CD4-positive, alpha-beta T cell (primary cell): ENCODE results near the gene EARS2. TPM values are rescaled to one million over a fixed set of nuclear protein-coding genes. Genes with fewer than 3 reads are reported as not detected.

Experiments used
- ATAC-seq: fragments of 200-7000 bp; cut with Tn5 transposase; one replicate; pipeline ENCODE4 v1.10.0; 2022; ENCODE audit warnings: mild to moderate bottlenecking; ENCODE audit not compliant: poor library complexity
- CTCF ChIA-PET: fragments of 350-600 bp; sonication (Branson Sonifier 250); formaldehyde crosslinking; loops from one replicate; lab custom pipeline; 2021; ENCODE audit warnings: antibody characterized with exemption, inconsistent platforms; lab: Charles Lee
- POLR2A ChIA-PET: fragments of 350-600 bp; sonication (Branson Sonifier 250); formaldehyde crosslinking; loops from one replicate; lab custom pipeline; 2021; ENCODE audit warnings: antibody characterized with exemption, inconsistent platforms; lab: Charles Lee
- DNase-seq, 14 experiments: peaks; one replicate each; pipeline ENCODE4 v3.0.0-alpha.2; 2013 to 2020; ENCODE audit warnings: mixed read lengths in 2 of 14
- H3K27ac ChIP-seq, 2 donors: one replicate each; pipeline versions ENCODE4 v1.5.1 to v1.7.0; 2013; ENCODE audit warnings: low read length in 2 of 2, low read depth in 1 of 2, mild to moderate bottlenecking in 1 of 2
- H3K27me3 ChIP-seq, 2 experiments: 1 replicate in 1 of 2; 2 replicates in 1 of 2; pipeline versions ENCODE4 v1.6.1 to v1.7.0; 2013; ENCODE audit warnings: low read length in 2 of 2, control low read depth in 1 of 2, mild to moderate bottlenecking in 1 of 2, moderate library complexity in 1 of 2; ENCODE audit not compliant: insufficient read depth in 2 of 2, control insufficient read depth in 1 of 2
- H3K36me3 ChIP-seq: one replicate; pipeline ENCODE4 v1.6.1; 2013; ENCODE audit warnings: low read length, control low read depth; ENCODE audit not compliant: insufficient read depth
- H3K4me1 ChIP-seq: one replicate; pipeline ENCODE4 v1.6.1; 2013; ENCODE audit warnings: low read length, control low read depth; ENCODE audit not compliant: insufficient read depth
- H3K4me3 ChIP-seq: one replicate; pipeline ENCODE4 v1.5.1; 2013; ENCODE audit warnings: mild to moderate bottlenecking, low read length, moderate library complexity
- H3K9me3 ChIP-seq, 2 experiments: 1 replicate in 1 of 2; 2 replicates in 1 of 2; pipeline versions ENCODE4 v1.6.1 to v1.7.0; 2013; ENCODE audit warnings: low read length in 2 of 2, mild to moderate bottlenecking in 2 of 2, control low read depth in 1 of 2, moderate library complexity in 1 of 2; ENCODE audit not compliant: control insufficient read depth in 1 of 2, insufficient read depth in 1 of 2
- H3K27ac Mint-ChIP-seq: one replicate; pipeline ENCODE4 v1.8.0; 2020; ENCODE audit warnings: mixed read lengths
- H3K27me3 Mint-ChIP-seq: one replicate; pipeline ENCODE4 v1.8.0; 2021; ENCODE audit warnings: mixed read lengths
- H3K36me3 Mint-ChIP-seq: one replicate; pipeline ENCODE4 v1.8.0; 2021; ENCODE audit warnings: low read depth, mixed read lengths
- H3K4me1 Mint-ChIP-seq: one replicate; pipeline ENCODE4 v1.8.0; 2021; ENCODE audit warnings: low read depth, mixed read lengths
- H3K4me3 Mint-ChIP-seq: one replicate; pipeline ENCODE4 v1.8.0; 2020; ENCODE audit warnings: mild to moderate bottlenecking, mixed read lengths
- H3K9me3 Mint-ChIP-seq: one replicate; pipeline ENCODE4 v1.8.0; 2020; ENCODE audit warnings: mixed read lengths
- intact Hi-C, 2 experiments: fragments of 100-400 bp; cut with DNase I in 1 of 2; cut with micrococcal nuclease in 1 of 2; formaldehyde crosslinking; loops; one replicate each; pipeline versions ENCODE4 v1.15.1 to v1.9.0; 2023 to 2025; cut with DNase I, micrococcal nuclease
- total RNA-seq, 174 experiments: library from RNA in 2 of 174; stranded (reverse) in 2 of 174; gene quantifications; one replicate each; pipeline ENCODE4 v1.2.3 and lab custom pipeline; 2021 to 2026
- TF ChIP-seq, protein P1 (sequence below): fragments of 200-600 bp; IDR thresholded peaks from one replicate; pipeline ENCODE4 v1.8.0; 2022; ENCODE audit warnings: antibody characterized with exemption, mild to moderate bottlenecking

EARS2 gene
- total RNA-seq, 2 experiments from 2014 or later = 7.9 to 8.0 TPM

DNA sequence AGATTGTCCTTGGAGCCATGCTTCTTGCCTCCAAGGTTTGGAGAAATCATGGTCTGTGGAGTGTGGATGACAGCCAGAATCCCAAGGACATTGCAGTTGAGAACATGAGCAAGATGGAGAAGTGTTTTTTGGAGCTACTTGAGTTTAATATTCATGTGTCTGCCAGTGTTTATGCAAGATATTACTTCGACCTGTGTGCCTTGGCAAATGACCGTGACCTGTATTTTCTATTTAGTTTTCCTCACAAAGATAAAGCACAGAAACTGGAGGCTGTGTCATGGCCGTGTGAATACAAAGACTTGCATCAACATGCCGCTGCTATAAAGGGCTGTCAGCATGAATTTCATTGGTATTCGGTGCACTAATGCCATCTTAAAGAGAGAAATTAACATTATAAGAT lies 55.9 kb downstream of the EARS2 start:
- Histone ChIP-seq H3K27me3 (no peaks in the 10 kb centered on the region), H3K36me3 (peaks cover 15% of the 10 kb centered on the region), H3K9me3 (no peaks in the 10 kb centered on the region), H3K4me1 (peaks cover 50% of the 10 kb centered on the region), H3K27ac (no peak overlapping the region), H3K4me3 (no peak overlapping the region)
- ChIA-PET POLR2A (no interaction called here), CTCF (no interaction called here)
- DNase-seq = no peak
- H3K36me3 Mint-ChIP-seq = peaks cover 19% of the 10 kb centered on the region
- no peak overlapping the region for H3K27ac Mint-ChIP-seq
- ATAC-seq = no peak
- no peaks in the 10 kb centered on the region for H3K9me3 Mint-ChIP-seq
- no peak overlapping the region for H3K4me3 Mint-ChIP-seq
- H3K4me1 Mint-ChIP-seq = peaks cover 80% of the 10 kb centered on the region
- intact Hi-C loops = loop anchor here in 1 of 2 experiments (10.0 kb wide), 1 partner anchor 46 kb away; the partner anchor contains the start of gene COG7
- H3K27me3 Mint-ChIP-seq = no peaks in the 10 kb centered on the region
- TF ChIP-seq, protein P1, sequence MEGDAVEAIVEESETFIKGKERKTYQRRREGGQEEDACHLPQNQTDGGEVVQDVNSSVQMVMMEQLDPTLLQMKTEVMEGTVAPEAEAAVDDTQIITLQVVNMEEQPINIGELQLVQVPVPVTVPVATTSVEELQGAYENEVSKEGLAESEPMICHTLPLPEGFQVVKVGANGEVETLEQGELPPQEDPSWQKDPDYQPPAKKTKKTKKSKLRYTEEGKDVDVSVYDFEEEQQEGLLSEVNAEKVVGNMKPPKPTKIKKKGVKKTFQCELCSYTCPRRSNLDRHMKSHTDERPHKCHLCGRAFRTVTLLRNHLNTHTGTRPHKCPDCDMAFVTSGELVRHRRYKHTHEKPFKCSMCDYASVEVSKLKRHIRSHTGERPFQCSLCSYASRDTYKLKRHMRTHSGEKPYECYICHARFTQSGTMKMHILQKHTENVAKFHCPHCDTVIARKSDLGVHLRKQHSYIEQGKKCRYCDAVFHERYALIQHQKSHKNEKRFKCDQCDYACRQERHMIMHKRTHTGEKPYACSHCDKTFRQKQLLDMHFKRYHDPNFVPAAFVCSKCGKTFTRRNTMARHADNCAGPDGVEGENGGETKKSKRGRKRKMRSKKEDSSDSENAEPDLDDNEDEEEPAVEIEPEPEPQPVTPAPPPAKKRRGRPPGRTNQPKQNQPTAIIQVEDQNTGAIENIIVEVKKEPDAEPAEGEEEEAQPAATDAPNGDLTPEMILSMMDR = no peak

DNA sequence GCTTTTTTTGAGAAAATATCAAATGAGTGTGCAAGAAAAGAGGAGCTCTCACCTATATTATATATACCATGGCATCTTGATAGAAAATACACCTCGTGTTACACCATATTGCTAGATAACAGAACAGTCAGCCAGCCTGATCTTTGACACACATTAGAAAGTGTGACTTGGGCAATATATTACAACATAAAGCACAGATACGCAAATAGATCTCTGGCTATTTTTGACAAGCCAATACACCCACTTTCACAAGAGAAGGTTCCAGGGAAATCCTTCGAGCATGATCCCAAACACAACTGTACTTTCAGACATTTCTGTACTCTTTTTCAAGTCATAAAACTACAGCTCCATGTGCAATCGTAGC lies 56.3 kb downstream of the EARS2 start:
- no peak overlapping the region for H3K27ac Mint-ChIP-seq
- no peaks in the 10 kb centered on the region for H3K9me3 ChIP-seq
- intact Hi-C loops = loop anchor here in 1 of 2 experiments (10.0 kb wide), 1 partner anchor 46 kb away; the partner anchor contains the start of gene COG7
- peaks cover 46% of the 10 kb centered on the region for H3K4me1 ChIP-seq
- peaks cover 75% of the 10 kb centered on the region for H3K4me1 Mint-ChIP-seq
- ATAC-seq (no peak), DNase-seq (no peak)
- H3K36me3 Mint-ChIP-seq = peaks cover 15% of the 10 kb centered on the region
- H3K9me3 Mint-ChIP-seq = no peaks in the 10 kb centered on the region
- H3K27me3 ChIP-seq = no peaks in the 10 kb centered on the region
- ChIA-PET POLR2A (no interaction called here), CTCF (no interaction called here)
- H3K36me3 ChIP-seq = peaks cover 15% of the 10 kb centered on the region
- TF ChIP-seq, protein P1 = no peak
- H3K27me3 Mint-ChIP-seq = no peaks in the 10 kb centered on the region
- no peak overlapping the region for H3K4me3 ChIP-seq
- no peak overlapping the region for H3K27ac ChIP-seq
- no peak overlapping the region for H3K4me3 Mint-ChIP-seq

DNA sequence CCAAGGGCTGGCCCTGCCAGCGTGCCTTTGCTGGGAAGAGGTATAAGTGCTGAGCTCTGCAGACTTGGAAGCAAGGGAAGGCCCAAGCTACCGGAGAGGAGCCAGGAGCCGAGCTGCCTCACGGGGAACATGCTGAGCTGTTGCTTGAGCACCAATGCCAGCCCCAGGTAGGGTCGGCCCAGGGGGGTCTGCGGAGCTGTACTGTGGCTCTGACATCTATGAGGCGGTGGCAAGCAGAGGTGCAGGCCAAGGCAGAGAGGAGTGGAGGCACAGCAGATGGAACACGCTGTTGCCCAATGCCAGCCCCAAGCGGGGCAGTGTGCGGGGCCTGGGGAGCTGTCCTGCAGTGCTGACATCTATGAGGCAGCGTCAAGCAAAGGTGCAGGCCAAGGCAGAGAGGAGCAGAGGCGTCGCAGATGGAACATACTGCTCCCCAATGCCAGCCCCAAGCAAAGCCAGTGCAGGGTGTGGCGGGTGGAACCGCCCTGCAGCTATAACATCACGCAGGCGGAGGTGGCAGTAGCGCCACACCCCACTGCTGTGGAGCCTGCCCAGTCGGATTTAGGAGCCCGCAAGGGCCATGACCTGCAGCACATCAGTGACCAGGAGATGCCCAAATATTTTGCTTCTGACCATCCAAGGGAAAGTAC lies 56.8 kb downstream of the EARS2 start:
- no peak overlapping the region for H3K27ac Mint-ChIP-seq
- no peaks in the 10 kb centered on the region for H3K27me3 ChIP-seq
- no peak overlapping the region for H3K4me3 ChIP-seq
- H3K9me3 Mint-ChIP-seq = no peaks in the 10 kb centered on the region
- H3K36me3 Mint-ChIP-seq = peaks cover 20% of the 10 kb centered on the region
- ChIA-PET POLR2A (no interaction called here), CTCF (no interaction called here)
- no peak overlapping the region for H3K4me3 Mint-ChIP-seq
- intact Hi-C loops = loop anchor here in 1 of 2 experiments (10.0 kb wide), 1 partner anchor 46 kb away; the partner anchor contains the start of gene COG7
- peaks cover 20% of the 10 kb centered on the region for H3K36me3 ChIP-seq
- peaks cover 70% of the 10 kb centered on the region for H3K4me1 Mint-ChIP-seq
- TF ChIP-seq, protein P1 = no peak
- H3K9me3 ChIP-seq = no peaks in the 10 kb centered on the region
- peaks cover 42% of the 10 kb centered on the region for H3K4me1 ChIP-seq
- no peaks in the 10 kb centered on the region for H3K27me3 Mint-ChIP-seq
- DNase-seq (no peak), ATAC-seq (no peak)
- H3K27ac ChIP-seq = no peak overlapping the region
